ENCODE results near the gene VRK1. TPM values are rescaled to one million over a fixed set of nuclear protein-coding genes. Genes with fewer than 3 reads are reported as not detected.

The VRK1 gene
- total RNA-seq, 2 experiments from 2014 or later, result 97.5 to 97.9 TPM

- POLR2A ChIA-PET, result interaction anchor here (0.6 to 2.1 kb wide), 8 partner anchors 9 to 1621 kb away, joined by 3 to 12 read pairs (median 4); no protein-coding TSS in a partner anchor
- Histone ChIP-seq H3K79me2 (ENCODE audit: insufficient read depth, low read depth, low read length) (no peaks in the 10 kb centered on the region), H4K20me1 (ENCODE audit: insufficient read depth, low read length) (no peaks in the 10 kb centered on the region), H3K9me3 (ENCODE audit: low read length) (no peaks in the 10 kb centered on the region), H2AFZ (ENCODE audit: low read length) (no peak overlapping the region), H3K9me2 (ENCODE audit: insufficient read depth, low read length) (no peaks in the 10 kb centered on the region), H3K27ac (ENCODE audit: low read depth, low read length, poor library complexity, severe bottlenecking) (no peak overlapping the region), H3K4me2 (ENCODE audit: low read length) (no peak overlapping the region), H3K36me3 (ENCODE audit: insufficient read depth, low read length) (peaks cover 85% of the 10 kb centered on the region), H3K4me3 (ENCODE audit: low read depth, low read length, poor library complexity, severe bottlenecking) (no peak overlapping the region), H3K4me1 (ENCODE audit: insufficient read depth, low read length, poor library complexity, severe bottlenecking) (no peaks in the 10 kb centered on the region)
- TF ChIP-seq EZH2phosphoT487 (IDR thresholded peaks at IDR 0.05; ENCODE audit: borderline replicate concordance, low read depth, low read length) (no peak), CTCF (conservative IDR thresholded peaks at IDR 0.05; ENCODE audit: low read length) (no peak)
- no TSS peak for BruUV-seq (replicated peaks)
- DNase-seq (ENCODE audit: low spot score), result no peak
- intact Hi-C loops (cut with micrococcal nuclease; ENCODE audit: unreplicated experiment), result no loop called here
- CTCF ChIA-PET (ENCODE audit: unreplicated experiment), result no interaction called here
Measured at GRCh38 chr14:96861568-96862310, 64.6 kb downstream of the VRK1 start.

- POLR2A ChIA-PET, result interaction anchor here (2.1 kb wide), 1 partner anchor 10 kb away, joined by 12 read pairs; no protein-coding TSS in a partner anchor
Measured at GRCh38 chr14:96863327-96863985, 66.3 kb downstream of the VRK1 start.

More at GRCh38 chr14:96863327-96863985, 66.3 kb downstream of the VRK1 start:
- H3K4me1 ChIP-seq (ENCODE audit: insufficient read depth, low read length, poor library complexity, severe bottlenecking), result no peaks in the 10 kb centered on the region
- H3K27ac ChIP-seq (ENCODE audit: low read depth, low read length, poor library complexity, severe bottlenecking), result no peak overlapping the region
- no TSS peak for BruUV-seq (replicated peaks)
- H3K9me2 ChIP-seq (ENCODE audit: insufficient read depth, low read length), result no peaks in the 10 kb centered on the region
- H3K79me2 ChIP-seq (ENCODE audit: insufficient read depth, low read depth, low read length), result no peaks in the 10 kb centered on the region
- no peak overlapping the region for H3K4me2 ChIP-seq (ENCODE audit: low read length)
- intact Hi-C loops (cut with micrococcal nuclease; ENCODE audit: unreplicated experiment), result no loop called here
- no peaks in the 10 kb centered on the region for H3K9me3 ChIP-seq (ENCODE audit: low read length)
- H3K4me3 ChIP-seq (ENCODE audit: low read depth, low read length, poor library complexity, severe bottlenecking), result no peak overlapping the region
- no peak overlapping the region for H2AFZ ChIP-seq (ENCODE audit: low read length)
- H3K36me3 ChIP-seq (ENCODE audit: insufficient read depth, low read length), result peaks cover 76% of the 10 kb centered on the region
- H4K20me1 ChIP-seq (ENCODE audit: insufficient read depth, low read length), result no peaks in the 10 kb centered on the region
- CTCF ChIA-PET (ENCODE audit: unreplicated experiment), result no interaction called here
- DNase-seq (ENCODE audit: low spot score), result no peak
- TF ChIP-seq CTCF (conservative IDR thresholded peaks at IDR 0.05; ENCODE audit: low read length) (no peak), EZH2phosphoT487 (IDR thresholded peaks at IDR 0.05; ENCODE audit: borderline replicate concordance, low read depth, low read length) (no peak)
